GM19397 (cell line): ENCODE data around the gene DAPK3.
A peak's percentile ranks its signal among the peaks of the same experiment; 100 is the strongest.
"Not testable (repeated sequence)": the region's sequence is repeated elsewhere in the genome, so short reads cannot be mapped to it uniquely, and the experiment has no call there.

ENCODE experiments used
- ATAC-seq: cut with Tn5 transposase; IDR thresholded peaks from one replicate; pipeline ENCODE4 v1.9.1; 2021; ENCODE audit warnings: mild to moderate bottlenecking, moderate library complexity; ENCODE audit not compliant: unreplicated experiment

The DAPK3 gene

GRCh38 chr19:4005436-4005835 is 34.5 kb upstream of the DAPK3 start:
- ATAC-seq, result not testable (repeated sequence)

DNA sequence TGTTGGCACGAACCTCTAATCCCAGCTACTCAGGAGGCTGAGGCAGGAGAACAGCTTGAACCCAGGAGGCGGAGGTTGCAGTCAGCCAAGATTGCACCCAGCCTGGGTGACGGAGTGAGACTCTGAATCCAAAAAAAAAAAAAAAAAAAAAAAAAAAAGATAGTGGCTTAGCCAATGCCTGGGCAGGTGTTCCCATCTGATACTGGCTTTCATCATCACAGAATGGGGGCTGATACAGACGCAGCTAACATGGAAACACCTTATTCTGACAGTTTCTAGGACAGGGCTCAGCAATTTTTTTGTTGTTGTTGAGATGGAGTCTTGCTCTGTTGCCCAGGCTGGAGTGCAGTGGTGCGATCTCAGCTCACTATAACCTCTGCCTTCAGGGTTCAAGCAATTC is 29.9 kb upstream of the DAPK3 start:
- ATAC-seq, result not testable (repeated sequence)

GRCh38 chr19:3998667-3999412 is 27.9 kb upstream of the DAPK3 start:
- not testable (repeated sequence) for ATAC-seq

DNA sequence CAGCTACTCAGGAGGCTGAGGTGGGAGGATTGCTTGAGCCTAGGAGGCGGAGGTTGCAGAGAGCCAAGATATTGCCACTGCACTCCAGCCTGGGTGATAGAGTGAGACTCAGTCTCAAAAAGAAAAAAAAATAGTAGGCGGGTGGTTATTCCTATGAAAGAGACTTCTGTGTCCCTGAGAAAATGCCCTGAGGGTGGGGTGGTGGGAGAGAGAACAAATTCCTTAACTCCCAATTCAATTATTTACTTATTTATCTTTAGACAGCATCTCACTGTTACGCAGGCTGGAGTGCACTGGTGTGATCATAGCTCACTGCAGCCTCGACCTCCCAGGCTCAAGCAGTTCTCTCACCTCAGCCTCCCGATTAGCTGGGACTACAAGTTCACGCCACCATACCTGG is 24.7 kb upstream of the DAPK3 start:
- ATAC-seq, result no peak

DNA sequence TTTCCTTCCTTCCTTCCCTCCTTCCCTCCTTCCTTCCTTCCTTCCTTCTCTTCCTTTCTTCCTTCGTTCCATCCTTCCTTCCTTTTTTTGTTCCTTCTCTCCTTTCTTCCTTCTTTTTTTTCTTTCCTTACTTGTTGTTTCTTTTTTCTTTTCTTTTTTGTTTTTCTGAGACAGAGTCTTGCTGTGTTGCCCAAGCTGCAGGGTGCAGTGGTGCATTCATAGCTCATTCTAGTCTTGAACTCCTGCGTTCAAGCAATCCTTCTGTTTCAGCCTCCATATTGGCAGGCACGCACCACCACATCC is 19.9 kb upstream of the DAPK3 start:
- ATAC-seq, result no peak

DNA sequence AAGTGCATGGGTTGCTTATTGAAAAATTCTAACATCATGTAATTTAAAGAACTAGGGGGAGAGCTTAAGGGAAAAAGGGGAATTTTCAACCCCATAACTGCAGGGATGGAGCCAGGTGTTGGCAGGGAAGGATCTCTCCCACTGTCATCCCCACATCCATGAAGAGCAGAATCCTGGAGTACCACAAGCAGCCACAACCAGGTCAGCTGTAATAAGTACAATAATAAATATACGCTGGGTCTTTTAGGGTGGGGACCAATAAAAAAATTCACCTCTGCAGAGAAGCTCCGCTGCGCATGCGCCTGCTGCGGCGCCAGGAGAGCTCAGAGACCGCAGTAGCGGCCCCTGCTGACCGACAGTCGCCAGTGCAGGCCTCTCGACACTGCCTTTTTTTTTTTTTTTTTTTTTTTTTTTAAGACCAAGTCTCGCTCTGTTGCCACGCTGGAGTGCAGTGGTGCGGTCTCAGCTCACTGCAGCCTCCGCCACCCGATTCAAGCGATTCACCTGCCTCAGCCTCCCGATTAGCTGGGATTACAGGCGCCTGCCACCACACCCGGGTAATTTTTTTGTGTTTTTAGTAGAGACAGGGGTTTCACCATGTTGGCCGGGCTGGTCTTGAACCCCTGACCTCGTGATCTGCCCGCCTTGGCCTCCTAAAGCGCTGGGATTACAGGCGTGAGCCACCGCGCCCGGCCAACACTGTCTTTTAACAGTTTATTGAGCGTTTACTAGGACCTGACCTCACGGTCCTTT is 16.9 kb upstream of the DAPK3 start:
- ATAC-seq, result no peak

DNA sequence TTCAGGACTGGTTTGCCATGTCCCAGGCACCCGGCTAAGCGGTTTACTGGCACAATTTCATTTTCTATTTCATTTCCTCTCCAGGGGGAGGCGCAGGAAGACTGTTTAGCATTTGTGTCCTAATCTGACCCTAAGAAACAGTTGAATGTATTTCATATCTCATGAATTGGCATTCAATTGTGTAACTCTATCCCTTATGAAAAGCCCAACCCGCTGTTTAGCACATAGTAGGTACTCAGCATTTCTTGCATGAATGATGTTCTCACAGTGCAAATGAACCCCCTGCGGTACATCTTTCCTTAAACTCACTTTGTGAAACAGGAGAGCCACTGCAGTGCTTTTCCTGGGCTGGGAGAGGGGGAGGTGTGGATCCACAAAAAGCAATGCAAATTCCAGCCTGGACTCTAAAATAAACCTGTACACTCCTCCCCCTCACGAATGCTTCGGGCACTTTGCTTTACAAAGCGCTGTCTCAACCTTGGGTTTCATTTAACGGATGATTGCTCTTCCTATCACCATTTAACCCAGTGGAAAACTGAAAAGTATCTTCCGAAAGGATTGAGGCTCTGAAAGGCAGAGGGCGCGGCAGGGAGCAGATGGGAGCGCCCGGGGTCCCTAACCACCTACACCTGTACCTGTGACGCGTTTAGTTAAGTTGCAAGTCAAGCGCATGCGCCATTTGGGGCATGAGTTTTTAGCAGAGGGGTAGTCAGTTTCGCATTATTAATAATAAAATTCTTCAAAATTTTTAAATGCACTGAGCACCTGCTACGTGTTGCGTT is 15.6 kb upstream of the DAPK3 start:
- no peak for ATAC-seq

- no peak for ATAC-seq
Measured at GRCh38 chr19:3985643-3986259, 14.9 kb upstream of the DAPK3 start.

DNA sequence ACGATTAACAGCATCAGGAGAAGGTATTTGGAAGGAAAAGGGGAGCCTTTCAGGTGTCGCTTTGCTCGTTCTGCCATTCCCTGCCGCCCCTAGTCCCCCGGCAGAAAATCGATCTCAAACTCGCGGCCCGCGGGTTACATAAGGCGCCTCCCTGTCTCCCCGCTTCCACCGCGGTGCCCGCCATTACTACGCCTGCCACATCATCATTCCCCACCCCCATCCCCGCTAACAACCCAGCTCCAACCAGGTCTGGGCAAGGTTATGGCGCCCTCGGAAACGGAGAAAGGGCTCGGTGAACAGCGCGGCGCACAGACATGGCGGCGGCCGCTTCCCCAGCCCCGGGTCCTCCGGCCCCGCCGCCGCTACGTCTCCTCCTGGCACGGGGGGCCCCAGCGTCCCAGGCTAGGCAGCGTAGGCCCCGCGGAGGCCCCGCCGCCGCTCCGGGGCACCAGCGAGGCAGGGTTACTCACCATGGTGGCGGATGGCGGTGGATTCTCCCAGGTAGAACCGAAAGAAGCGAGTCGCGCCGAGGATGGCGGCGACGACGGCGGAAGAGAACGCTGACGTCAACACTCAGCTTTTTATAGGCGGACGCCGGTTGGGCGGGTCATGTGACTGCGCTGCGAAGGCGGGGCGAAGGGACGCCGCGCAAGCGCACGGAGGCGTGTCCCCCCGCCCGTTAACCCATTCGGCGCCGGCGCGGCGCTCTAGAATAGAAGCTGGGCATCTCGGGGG is 14.2 kb upstream of the DAPK3 start, which contains the start of gene EEF2:
Gene EEF2 (minus strand): TSS at position 556 of the 735 bp plus-strand sequence. CDS start 83 bp downstream, at position 473.
- peak; percentile 68 for ATAC-seq

DNA sequence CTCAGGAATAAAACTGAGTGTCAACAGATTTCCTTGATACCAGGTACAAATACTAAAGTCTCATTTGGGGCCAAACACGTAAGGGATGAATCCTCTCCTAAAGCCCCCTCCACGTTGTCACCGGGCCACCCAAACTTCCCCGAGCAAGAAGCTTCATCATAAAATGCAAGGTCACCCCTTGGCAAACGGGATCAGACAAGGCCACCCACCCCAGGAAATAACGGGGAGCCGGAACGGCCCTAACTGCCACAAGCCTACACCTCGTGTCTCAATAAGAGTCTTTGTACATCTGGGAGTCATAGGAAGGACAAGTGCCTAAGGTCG is 13.6 kb upstream of the DAPK3 start:
- ATAC-seq, result no peak

DNA sequence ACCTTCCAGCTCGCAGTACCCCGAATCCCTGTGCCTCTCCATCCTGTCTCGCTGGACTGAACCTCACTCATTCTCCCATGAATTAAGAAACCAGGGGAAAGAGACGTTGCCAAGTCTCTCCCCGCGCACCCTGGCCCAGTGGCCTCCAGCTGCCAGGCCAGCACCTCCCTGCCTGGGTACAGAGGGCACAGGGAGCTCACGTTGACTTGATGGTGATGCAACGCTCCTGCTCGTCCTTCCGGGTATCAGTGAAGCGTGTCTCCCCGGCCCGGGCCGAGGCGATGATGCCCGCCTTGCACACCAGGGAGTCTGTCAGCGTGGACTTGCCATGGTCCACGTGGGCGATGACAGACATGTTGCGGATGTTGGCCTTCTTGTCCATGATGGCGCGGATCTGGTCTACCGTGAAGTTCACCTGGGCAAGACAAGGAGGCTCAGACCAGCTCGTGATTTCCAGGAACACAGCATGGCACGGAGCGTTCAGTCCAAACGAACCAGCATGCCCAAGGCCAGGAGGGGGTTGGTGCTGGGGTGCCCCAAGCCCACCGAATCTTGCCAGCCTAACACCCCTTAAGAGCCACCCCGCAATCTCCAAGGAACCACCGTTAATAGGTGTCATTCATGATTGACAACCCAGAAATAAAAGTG is 13.2 kb upstream of the DAPK3 start:
- ATAC-seq, result no peak

DNA sequence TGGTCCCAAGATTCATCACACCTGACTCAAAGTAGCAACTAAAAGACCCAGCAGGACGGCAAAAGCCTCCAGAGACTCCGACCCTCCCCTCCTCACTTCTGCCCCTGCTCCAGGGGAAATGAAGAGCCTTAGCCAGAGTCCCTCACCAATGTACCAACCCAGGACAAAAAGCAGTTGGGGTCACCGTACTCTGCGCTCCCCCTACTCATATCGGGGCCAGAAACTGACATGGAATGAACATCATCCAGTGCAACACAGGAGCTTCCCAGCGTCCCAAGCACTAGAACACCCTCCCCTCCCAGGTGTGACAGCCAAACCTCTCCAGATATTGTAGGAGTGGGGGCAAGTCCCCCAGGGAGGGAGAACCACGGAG is 12.6 kb upstream of the DAPK3 start:
- no peak for ATAC-seq

DNA sequence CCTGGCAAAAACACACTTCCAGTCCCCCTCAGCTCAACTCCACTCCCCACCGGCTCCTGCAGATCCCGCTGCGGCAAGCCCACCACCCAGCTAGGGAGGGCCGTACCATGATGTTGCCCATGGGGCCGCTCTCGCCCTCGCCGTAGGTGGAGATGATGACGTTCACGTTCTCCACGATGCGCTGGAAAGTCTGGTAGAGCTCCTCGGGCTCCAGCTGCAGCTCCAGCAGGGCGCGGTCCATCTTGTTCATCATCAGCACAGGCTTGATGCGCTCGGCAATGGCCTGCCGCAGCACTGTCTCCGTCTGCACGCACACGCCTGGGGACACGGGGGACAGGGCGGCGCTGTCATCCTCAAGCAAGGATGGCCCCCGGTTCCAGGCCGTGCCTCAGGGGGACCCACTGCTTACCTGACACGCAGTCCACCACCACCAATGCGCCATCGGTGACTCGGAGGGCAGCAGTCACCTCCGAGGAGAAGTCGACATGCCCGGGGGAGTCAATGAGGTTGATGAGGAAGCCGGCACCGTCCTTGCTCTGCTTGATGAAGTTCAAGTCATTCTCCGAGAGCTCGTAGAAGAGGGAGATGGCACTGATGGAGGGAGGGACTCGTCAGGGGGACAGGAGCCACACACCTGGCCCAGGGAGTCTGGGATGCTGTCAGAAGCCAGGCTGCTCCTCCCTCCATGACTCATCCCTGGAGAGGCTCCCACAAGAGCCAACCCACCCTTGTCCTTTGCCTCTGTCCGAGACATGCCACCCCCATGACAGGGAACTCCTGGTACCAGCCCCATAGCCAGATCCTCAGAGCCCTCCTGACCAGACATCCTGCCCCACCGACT is 12.0 kb upstream of the DAPK3 start:
- no peak for ATAC-seq

DNA sequence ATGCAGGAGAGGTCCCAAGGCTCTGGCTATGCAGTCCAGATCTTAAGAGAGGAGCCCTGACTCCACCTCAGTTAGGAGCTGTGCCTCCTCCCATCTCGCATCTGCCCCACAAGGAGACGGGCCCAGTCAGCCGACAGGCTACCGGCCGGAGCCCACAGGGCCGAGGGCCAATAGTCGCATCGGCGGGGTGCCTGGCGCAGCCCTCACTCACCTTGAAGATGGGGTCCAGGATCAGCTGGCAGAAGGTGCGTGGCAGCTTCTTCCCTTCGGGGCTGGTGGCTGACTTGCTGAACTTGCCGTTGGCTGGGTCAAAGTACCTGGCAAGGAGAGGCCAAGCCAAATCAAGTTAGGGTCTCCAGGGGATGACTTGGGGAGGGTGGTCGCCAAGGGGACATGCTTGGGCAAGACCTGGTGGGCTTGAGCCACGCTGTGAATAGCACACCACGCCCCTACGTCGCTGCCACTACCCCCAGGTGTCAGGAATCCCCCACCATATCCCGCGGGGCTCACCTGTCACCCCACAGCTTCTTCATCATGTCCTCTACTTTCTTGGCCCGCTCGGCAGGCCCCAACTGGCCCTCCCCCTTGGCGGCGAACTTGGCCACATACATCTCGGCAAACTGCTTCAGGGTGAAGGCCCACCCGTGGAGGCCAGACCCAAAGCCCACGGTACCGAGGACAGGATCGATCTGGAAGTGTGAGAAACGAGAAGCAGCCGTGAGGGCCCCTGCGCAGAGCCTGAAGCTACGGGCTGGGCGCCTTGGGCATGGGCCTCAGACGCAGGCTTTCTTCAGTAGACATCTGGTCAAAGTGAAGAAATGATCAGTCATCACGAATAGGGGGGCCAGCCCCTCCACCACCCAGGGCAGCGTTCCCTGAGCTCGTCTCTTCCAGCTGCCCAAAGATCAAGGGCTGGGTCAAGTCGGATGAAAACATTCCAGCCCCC is 11.1 kb upstream of the DAPK3 start:
- ATAC-seq, result no peak

DNA sequence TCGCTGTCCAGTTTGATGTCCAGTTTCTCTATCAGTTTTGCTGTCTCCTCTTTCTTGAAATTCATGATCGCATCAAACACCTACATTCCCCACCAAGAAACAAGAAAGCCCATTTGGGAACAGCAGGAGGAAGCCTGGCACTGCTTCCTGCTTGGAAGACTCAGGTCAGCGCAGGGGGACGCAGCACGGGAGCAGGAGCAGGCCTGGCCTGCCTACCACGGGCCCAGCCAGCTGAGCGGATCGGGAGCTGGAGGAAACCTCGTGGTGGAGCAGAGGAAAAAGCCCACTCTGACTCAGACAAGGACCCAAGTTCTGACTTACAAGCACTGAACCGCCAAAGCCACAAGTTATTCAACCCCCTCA is 10.5 kb upstream of the DAPK3 start:
- ATAC-seq, result no peak

DNA sequence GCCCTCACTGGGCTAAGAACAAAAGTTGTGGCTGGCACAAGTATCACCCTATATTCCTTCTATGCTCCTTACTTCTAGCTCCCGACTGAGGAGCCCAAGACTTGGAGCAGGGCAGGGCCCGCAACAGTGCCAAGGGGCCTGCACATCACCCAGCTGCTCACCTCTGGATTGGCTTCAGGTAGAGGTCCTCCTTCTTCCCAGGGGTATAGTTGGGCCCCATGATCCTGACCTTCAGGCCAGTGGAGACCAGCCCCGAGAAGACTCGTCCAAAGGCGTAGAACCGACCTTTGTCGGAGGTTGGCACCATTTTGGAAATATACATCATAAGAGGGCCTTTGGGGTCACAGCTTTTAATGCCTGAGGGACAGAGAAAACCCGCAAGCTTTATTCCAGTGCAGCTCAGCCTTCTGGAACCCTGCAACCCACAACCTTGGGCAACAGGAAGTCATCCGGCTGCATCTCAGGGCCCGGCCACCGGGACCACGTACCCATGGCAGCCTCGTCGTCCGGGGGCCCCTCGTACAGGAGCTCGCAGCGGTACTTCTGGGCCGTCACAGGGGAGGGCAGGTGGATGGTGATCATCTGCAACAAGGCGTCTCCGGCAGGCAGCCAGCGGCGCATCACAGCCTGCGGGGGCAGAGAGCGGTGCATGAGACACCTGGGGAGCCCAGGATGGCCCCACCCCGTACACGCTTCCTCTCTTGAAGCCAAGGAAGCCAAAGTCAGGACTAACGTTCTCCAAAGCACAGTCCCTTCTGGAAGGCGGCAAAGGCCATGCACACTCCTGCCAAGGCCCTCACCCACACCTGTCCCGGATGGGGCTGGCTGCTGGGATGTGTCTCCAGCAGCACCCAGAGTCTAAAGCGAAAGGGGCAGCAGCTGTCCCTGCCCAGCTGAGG is 9.7 kb upstream of the DAPK3 start:
- ATAC-seq, result no peak

- no peak for ATAC-seq
Measured at GRCh38 chr19:3979674-3980352, 8.9 kb upstream of the DAPK3 start.
